ENCODE results near the gene C9orf50.

GRCh38 chr9:129562514-129562913 lies 58.4 kb downstream of the C9orf50 start:
- TF ChIP-seq CTCF (IDR thresholded peaks at IDR 0.05) (no peak), POLR2A (IDR thresholded peaks at IDR 0.05) (no peak)
